NCI-H1436 treated with DMSO at 0.1 percent for 48 hours (cell line): ENCODE measurements around the gene IGF1.
"Not testable (repeated sequence)": the region's sequence is repeated elsewhere in the genome, so short reads cannot be mapped to it uniquely, and the experiment has no call there.

Experiments used
- DNase-seq: peaks from one replicate; lab custom pipeline; 2025; lab: John Stamatoyannopoulos, UW

The IGF1 gene

DNA sequence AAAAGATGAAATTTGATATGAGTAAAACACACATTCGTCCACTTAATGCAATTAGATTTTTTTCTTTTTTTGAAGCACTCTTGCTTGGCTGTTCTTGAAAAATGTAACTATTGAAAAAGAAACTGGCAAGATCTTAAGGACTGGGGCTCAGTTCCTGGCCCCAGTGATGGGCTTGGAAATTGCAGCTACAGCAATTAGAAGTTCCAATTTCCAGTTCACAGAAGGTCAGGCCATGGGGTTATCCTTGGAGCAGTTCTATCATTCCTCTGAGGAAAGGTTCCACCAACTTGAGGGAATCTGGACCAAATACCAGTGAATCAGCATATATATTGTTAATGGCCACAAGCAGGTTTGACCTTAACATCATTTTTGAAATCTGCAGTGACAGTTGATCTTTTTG lies 18.9 kb downstream of the IGF1 start:
- DNase-seq = no peak

DNA sequence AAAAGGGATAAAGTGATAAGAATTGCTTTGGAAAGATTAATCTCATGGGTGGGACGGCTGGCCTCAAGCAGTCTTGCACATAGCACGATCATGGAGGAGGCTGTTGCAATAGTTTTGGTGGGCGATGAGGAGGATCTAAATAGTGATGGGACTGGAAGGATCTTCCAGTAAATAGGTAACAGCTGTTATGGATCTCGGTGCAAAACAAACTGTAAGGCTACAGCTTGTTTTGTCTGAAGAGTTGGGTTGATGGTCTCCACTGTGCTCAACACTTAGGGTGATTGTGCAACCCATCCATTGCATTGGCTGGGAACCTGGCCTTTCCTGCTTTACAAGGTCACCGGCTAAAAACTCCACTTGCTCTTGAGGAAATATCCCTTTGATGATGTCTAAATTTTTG lies 21.0 kb downstream of the IGF1 start:
- no peak for DNase-seq

DNA sequence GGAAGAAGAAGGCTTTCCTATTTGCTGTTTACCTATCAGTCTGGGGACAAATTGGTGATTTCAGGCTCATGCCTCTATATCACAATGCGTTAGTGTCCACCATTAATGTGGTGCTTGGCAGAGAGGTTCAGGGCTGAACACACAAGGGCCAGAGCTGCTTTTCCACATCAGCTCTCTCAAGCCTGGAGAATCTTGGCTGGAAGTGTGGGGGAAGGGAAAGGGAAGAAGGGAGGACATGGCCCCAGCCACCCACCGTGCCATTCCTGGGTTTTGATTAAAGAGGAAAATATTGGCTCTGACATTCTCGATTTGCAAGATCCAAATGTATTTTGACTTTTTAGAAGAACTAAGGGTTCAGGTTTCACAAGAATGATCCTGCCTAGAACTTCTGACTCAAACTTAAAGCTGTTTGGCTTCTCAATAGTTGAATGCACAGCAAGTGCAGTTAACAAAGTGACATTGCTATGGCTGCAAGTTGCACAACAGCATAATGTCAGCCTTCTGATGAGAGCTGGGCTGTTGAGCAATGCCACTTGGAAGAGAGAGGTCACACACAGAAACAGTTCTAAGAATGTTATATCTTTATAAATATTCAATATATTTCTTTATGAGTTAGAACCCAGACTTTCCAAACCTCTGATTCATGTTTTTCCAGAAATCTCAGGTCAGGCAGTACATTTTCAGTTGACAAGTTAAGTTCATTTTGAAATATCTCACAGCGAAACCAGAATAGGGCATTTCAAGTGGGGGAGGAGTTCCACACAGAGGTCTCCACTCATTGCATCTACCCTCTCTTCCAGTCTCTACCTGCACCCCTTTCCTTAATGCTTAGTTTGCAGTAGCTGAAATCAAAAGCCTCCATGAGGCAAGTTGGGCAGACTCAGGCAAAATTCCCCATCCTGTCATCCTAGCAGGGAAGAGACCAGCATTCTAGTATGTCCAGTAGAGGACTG lies 25.3 kb downstream of the IGF1 start:
- DNase-seq = no peak

- DNase-seq = no peak
Observed at GRCh38 chr12:102454330-102454729, 26.0 kb downstream of the IGF1 start.

GRCh38 chr12:102452605-102453004 lies 27.8 kb downstream of the IGF1 start:
- no peak for DNase-seq

- DNase-seq = not testable (repeated sequence)
Observed at GRCh38 chr12:102449018-102449417, 31.3 kb downstream of the IGF1 start.

- not testable (repeated sequence) for DNase-seq
Observed at GRCh38 chr12:102447426-102447825, 32.9 kb downstream of the IGF1 start.

DNA sequence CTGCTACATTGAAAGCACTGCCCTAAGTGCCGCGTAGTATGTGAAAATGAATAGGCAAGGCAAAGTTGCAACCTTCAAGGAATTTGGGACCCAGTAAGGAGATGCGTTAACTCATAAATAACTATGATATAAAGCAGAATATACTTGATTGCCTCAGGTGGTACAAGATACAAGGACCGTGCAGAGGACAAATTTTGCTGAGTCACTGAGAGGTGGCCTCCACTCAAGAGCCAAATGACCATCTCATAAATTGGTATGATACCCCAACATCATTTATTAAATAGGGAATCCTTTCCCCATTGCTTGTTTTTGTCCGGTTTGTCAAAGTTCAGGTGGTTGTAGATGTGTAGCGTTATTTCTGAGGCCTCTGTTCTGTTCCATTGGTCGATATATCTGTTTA lies 35.7 kb downstream of the IGF1 start:
- DNase-seq = no peak

- DNase-seq = no peak
Observed at GRCh38 chr12:102444093-102444492, 36.3 kb downstream of the IGF1 start.

DNA sequence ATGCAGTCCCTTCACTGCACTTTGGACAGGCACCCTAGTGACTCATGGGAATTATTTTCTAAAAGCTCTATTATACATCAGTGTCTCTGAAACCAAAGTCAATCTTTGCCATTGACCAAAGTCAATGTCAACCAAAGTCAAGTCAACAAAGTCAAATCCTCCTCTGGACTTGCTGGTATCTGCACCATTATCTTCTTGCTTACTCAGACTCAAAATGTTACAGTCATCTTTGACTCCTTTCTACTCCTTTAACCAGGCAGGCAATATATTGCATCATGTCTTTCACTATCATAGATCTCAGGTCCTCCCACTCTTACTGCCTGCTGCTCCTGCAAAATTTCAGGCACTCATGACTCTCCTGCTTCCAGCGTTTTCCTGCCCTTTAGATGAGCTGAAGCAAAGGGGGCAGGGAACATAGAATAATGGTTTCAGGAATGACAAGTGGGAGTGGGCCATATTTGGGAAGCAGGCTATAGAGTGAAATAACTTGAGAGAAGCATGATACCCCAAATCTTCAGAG lies 39.2 kb downstream of the IGF1 start:
- DNase-seq = no peak

DNA sequence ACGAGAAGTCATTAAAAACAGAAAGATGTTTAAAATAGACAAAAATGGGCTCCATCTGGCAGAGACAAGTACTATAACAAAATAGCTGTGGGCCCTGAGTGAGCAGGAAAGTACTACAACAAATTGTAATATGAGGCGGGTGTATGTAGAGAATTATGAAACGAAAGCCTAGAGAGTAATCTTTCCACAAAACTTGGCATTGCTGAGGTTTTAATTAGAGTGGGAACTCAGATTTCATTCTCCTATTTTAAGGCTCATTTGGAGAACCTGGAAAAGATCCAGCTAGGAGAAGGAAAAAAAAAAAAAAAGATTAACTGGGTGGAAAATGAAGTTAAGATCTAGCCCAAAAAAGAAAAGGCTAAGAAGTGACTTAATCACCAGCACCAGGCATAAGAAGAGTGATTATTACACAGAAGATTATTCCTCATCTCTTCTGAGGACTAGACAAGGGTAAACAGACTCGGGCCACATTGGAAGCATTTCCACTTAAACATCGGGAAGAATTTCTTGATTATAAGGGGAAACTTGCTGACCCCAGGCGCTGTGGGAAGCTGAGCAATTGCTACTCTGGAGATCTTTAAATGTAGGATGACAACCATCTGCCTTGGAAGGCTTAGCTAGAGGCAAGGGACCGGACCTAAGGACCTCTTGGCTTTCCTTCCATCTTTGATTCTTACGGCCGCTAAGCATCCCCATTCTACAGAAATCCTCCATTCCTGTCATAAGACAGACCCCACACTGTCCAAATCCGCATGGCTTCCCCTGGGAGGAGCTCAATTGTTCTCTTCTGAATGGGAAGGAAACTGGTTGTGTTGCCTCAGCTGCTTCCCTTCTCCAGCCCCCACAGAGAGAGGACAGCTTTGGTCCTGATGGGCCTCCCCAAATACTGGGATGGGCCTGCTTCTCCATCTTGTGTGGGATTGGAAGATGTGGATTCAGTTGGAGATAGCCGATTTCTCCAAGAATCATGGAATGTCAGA lies 40.6 kb downstream of the IGF1 start:
- DNase-seq = no peak

- no peak for DNase-seq
Observed at GRCh38 chr12:102438827-102439210, 41.5 kb downstream of the IGF1 start.

DNA sequence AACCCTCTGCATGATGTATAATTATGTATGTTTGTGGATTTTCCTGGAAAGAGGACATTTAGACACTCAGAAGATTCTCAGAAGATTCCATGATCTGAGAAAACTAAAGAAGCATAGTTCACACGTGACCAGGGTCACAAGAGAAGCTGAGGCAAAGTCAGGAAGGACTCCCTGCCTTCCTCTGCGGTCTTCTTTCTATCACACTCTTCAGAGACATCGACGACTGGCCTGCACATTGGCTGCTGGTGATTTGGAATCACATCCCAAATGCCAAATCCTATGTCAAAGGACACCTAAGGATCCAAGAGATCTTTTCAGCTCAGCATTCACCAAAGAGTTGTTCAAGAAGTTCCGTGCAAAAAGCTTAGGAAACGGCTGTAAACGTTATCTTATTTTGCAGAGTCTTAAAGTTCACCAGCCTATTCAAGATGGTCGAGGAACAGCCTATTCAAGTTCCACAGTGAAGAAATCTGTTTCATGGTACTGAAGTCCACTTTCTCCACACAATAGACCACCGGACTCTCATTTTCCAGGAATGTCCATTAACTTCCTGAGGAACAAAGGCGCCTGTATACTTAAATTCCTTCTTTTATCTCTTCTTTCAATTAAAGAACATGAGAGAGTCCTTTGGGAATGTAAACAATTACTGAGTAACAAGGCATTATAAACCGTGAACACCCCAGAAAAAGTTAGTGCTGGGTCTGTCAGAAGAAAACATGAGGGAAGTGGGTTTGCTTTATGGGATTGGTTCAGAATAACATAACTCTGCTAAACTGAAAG lies 42.1 kb downstream of the IGF1 start:
- no peak for DNase-seq

DNA sequence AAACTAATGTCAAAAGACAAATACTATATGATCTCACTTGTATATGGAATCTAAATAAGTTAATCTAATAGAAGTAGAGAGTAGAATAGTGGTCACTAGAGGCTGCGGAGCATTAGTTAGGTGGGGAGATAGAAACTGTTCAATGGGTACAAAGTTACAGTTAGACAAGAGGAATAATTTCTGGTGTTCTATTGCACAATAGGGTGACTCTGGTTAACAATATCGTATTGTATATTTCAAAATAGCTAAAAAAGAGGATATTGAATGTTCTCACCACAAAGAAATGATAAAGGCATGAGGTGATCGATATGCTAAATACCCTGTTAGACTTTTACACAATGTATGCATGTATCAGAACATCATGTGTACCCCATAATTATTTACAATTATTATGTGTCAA lies 42.9 kb downstream of the IGF1 start:
- DNase-seq = no peak

DNA sequence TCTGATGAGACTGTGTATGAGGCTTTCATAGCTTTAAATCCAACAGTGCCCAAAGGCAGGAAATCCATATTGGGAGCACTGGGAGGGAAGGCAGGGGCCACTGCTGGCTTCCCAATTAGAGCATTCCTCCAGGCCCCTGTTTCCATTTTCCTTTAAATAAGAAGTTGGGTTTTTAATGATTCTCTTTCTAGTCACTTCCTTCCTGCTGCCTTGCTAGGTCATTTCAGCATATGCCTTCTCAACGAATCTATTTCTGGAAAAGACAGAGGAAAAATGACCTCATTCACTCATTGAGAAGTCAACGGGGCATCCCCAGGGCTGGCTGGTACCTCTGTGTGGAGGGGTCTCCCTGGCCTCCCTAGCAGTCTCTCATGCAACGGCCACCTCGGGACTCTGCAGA lies 43.5 kb downstream of the IGF1 start:
- no peak for DNase-seq

GRCh38 chr12:102435827-102436436 lies 44.4 kb downstream of the IGF1 start:
- no peak for DNase-seq

DNA sequence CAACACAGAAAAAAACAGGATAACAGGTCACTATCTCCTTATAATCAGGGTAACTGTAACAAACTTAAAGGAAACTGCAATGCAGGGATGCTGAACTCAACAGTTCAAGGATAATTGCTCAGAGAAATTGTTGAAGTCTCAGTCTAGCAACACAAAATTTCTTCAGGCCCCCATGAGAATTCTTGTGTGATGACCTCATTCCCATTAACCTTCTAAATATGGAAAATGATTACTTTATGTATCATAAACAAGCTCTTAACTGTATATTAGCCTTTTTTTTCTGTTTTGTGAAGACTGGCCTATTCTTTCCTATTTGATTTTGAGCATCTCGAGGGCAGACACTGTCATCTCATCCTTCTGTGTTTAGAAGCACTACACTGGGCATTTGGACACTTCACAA lies 47.1 kb downstream of the IGF1 start:
- no peak for DNase-seq

- no peak for DNase-seq
Observed at GRCh38 chr12:102430661-102431060, 49.7 kb downstream of the IGF1 start.

GRCh38 chr12:102429211-102430154 lies 50.9 kb downstream of the IGF1 start:
- DNase-seq = no peak

- no peak for DNase-seq
Observed at GRCh38 chr12:102427543-102427941, 52.8 kb downstream of the IGF1 start.
